DMS153 treated with DMSO at 0.1 percent for 48 hours (cell line): Measurements from ENCODE around the gene HS1BP3.
A peak's percentile ranks its signal among the peaks of the same experiment; 100 is the strongest.

ENCODE experiments used
- DNase-seq: peaks from one replicate; lab custom pipeline; 2025; ENCODE audit not compliant: unreplicated experiment; lab: John Stamatoyannopoulos, UW

The HS1BP3 gene

GRCh38 chr2:20650877-20651730 is at the start of gene HS1BP3:
TSS of gene HS1BP3 (minus strand) at chr2:20651098. CDS start at chr2:20651063, 35 bp downstream.
- DNase-seq: peak; percentile 52

- DNase-seq: no peak
Measured at GRCh38 chr2:20698916-20699613, 48.2 kb upstream of the HS1BP3 start.

GRCh38 chr2:20697322-20697934 is 46.5 kb upstream of the HS1BP3 start:
- no peak for DNase-seq

- no peak for DNase-seq
Measured at GRCh38 chr2:20696366-20696765, 45.5 kb upstream of the HS1BP3 start.

- DNase-seq: no peak
Measured at GRCh38 chr2:20693317-20693716, 42.4 kb upstream of the HS1BP3 start.

- no peak for DNase-seq
Measured at GRCh38 chr2:20692081-20692480, 41.2 kb upstream of the HS1BP3 start.

GRCh38 chr2:20691076-20691734 is 40.3 kb upstream of the HS1BP3 start:
- DNase-seq: no peak

GRCh38 chr2:20689428-20690264 is 38.7 kb upstream of the HS1BP3 start:
- DNase-seq: no peak

GRCh38 chr2:20687260-20687832 is 36.4 kb upstream of the HS1BP3 start:
- DNase-seq: no peak

GRCh38 chr2:20684581-20685063 is 33.7 kb upstream of the HS1BP3 start:
- no peak for DNase-seq

- DNase-seq: no peak
Measured at GRCh38 chr2:20682167-20682920, 31.4 kb upstream of the HS1BP3 start.

GRCh38 chr2:20680744-20681375 is 30.0 kb upstream of the HS1BP3 start:
- DNase-seq: no peak

- DNase-seq: no peak
Measured at GRCh38 chr2:20678780-20679179, 27.9 kb upstream of the HS1BP3 start.

GRCh38 chr2:20678086-20678395 is 27.1 kb upstream of the HS1BP3 start:
- no peak for DNase-seq

GRCh38 chr2:20677301-20678085 is 26.6 kb upstream of the HS1BP3 start:
- DNase-seq: no peak

- no peak for DNase-seq
Measured at GRCh38 chr2:20676353-20677215, 25.7 kb upstream of the HS1BP3 start.

- DNase-seq: no peak
Measured at GRCh38 chr2:20675701-20676352, 24.9 kb upstream of the HS1BP3 start.
